ENCODE results near the gene SNAPC5. TPM values are rescaled to one million over a fixed set of nuclear protein-coding genes. Genes with fewer than 3 reads are reported as not detected.
A peak's percentile ranks its signal among the peaks of the same experiment; 100 is the strongest.

The SNAPC5 gene
- total RNA-seq, 1 donor from 2014 or later, result 13.2 TPM

GRCh38 chr15:66481107-66481856 lies 16.3 kb downstream of the SNAPC5 start:
- peak; percentile 9 for TF ChIP-seq CTCF (conservative IDR thresholded peaks at IDR 0.05; ENCODE audit: low read depth, low read length)
- peak; percentile 44 for DNase-seq (ENCODE audit: low read depth)
- H3K4me3 ChIP-seq (ENCODE audit: low read depth, low read length), result no peak overlapping the region

GRCh38 chr15:66480267-66480666 lies 17.3 kb downstream of the SNAPC5 start:
- H3K4me3 ChIP-seq (ENCODE audit: low read depth, low read length), result no peak overlapping the region
- no peak for DNase-seq (ENCODE audit: low read depth)
- no peak for TF ChIP-seq CTCF (conservative IDR thresholded peaks at IDR 0.05; ENCODE audit: low read depth, low read length)

- no peak overlapping the region for H3K4me3 ChIP-seq (ENCODE audit: low read depth, low read length)
- TF ChIP-seq CTCF (conservative IDR thresholded peaks at IDR 0.05; ENCODE audit: low read depth, low read length), result no peak
- no peak for DNase-seq (ENCODE audit: low read depth)
Observed at GRCh38 chr15:66477011-66477410, 20.6 kb downstream of the SNAPC5 start.

- H3K4me3 ChIP-seq (ENCODE audit: low read depth, low read length), result no peak overlapping the region
- DNase-seq (ENCODE audit: low read depth), result no peak
- no peak for TF ChIP-seq CTCF (conservative IDR thresholded peaks at IDR 0.05; ENCODE audit: low read depth, low read length)
Observed at GRCh38 chr15:66476535-66476934, 21.0 kb downstream of the SNAPC5 start.

- no peak for TF ChIP-seq CTCF (conservative IDR thresholded peaks at IDR 0.05; ENCODE audit: low read depth, low read length)
- no peak overlapping the region for H3K4me3 ChIP-seq (ENCODE audit: low read depth, low read length)
- no peak for DNase-seq (ENCODE audit: low read depth)
Observed at GRCh38 chr15:66474963-66475362, 22.6 kb downstream of the SNAPC5 start.

- TF ChIP-seq CTCF (conservative IDR thresholded peaks at IDR 0.05; ENCODE audit: low read depth, low read length), result no peak
- no peak overlapping the region for H3K4me3 ChIP-seq (ENCODE audit: low read depth, low read length)
- no peak for DNase-seq (ENCODE audit: low read depth)
Observed at GRCh38 chr15:66474135-66474534, 23.4 kb downstream of the SNAPC5 start.

Measured in epithelial cell of proximal tubule (primary cell).